ENCODE data around the gene PPCDC.

PPCDC gene

GRCh38 chr15:75045332-75046015 lies 22.1 kb downstream of the PPCDC start:
- DNase-seq = no peak

DNA sequence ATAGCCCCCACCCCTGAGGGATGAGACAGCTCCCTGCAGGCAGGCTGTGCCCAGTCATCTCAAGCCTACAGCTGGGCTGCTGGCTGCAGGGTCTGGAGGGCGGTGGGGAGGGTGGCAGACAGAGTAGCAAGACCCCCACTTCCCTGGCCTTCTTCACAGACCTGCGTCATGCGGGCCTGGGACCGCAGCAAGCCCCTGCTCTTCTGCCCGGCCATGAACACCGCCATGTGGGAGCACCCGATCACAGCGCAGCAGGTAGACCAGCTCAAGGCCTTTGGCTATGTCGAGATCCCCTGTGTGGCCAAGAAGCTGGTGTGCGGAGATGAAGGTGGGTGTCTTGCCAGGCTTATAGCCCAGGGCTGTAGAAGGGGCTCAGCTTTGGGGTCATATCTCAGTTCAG lies 25.0 kb downstream of the PPCDC start:
- DNase-seq = no peak

GRCh38 chr15:75049392-75049791 lies 26.0 kb downstream of the PPCDC start:
- no peak for DNase-seq

DNA sequence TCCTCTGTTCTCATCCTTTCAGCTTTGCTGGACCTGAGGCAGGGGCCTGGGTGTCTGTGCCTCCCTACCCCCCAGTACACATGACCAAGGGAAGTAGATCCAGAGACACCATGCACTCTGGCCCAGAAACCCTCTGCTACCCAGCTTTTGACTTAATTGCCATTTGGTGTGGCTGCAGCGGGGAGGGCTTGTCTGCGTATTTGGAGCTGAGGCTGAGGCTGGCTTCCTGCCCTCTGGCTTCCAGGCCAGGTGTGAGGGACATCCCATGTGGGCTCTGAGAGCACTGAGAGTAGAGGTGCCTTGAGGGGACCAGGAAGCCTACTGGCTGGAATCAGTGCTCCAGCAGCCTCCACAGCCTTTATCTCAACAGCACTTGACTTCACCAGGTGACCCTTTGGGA lies 26.9 kb downstream of the PPCDC start:
- no peak for DNase-seq

GRCh38 chr15:75051191-75051608 lies 27.8 kb downstream of the PPCDC start:
- DNase-seq = no peak

DNA sequence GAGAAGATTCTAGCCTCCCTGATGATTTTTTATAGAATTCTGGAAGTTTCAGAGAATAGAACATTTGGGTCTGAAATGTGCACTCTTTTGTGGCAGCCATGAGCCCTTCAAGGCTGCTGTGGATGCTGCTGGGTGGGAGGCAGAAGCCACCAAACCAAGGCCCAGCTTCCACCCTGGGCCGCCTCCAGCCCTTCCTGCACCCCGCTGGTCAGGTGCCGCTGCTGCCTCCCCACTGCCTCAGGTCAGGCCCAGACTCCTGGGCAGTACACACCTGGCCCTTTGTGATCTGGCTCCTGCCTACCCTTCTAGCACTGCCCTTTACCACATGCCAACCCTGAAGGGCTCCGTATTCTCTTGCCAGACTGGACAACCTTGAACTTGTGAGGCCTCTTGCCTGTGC lies 28.3 kb downstream of the PPCDC start:
- no peak for DNase-seq

DNA sequence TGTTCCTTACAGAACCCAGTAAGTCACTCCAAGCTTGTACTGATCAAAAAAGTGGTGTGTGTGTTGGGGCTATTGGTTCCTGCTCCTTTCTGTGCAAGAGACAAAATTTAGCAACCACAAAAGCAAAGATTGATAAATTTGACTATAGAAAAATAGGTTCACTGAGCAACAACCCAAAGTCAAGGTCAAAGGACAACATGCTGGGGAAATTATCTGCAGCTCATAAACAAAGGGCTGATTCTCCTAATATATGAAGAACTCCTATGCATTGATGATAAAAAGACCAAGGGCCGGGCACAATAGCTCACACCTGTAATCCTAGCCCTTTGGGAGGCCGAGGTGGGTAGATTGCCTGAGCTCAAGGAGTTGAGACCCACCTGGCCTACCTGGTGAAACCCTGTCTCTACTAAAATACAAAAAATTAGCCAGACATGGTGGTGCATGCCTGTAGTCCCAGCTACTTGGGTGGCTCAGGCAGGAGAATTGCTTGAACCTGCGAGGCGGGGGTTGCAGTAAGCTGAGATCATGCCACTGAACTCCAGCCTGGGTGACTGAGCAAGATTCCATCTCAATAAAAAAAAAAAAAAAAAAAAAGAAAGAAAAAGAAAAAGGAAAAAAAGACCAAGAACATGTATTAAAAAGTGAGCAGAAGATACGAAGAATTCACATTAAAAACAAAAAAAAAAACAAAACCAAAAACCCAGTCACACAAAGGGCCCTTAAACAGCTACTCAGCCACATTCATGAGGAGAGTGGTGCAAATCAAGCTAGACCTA lies 29.8 kb downstream of the PPCDC start:
- no peak for DNase-seq

DNA sequence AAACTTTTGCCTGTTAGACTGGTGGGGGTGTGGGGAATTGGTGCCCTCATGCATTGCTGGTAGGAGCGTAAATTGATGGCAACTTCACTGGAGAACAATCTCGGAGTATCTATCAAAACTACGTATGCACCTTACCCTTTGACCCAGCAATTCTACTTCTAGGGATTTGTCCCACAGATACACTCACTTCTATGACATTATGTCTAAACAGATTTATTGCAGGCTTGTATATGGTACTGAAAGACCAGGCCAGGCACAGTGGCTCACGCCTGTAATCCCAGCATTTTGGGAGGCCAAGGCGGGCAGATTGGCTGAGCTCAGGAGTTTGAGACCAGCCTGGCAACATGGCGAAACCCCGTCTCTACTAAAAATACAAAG lies 30.3 kb downstream of the PPCDC start:
- DNase-seq = no peak

- DNase-seq = no peak
Measured at GRCh38 chr15:75054172-75054897, 30.9 kb downstream of the PPCDC start.

GRCh38 chr15:75056036-75056435 lies 32.6 kb downstream of the PPCDC start:
- DNase-seq = no peak

DNA sequence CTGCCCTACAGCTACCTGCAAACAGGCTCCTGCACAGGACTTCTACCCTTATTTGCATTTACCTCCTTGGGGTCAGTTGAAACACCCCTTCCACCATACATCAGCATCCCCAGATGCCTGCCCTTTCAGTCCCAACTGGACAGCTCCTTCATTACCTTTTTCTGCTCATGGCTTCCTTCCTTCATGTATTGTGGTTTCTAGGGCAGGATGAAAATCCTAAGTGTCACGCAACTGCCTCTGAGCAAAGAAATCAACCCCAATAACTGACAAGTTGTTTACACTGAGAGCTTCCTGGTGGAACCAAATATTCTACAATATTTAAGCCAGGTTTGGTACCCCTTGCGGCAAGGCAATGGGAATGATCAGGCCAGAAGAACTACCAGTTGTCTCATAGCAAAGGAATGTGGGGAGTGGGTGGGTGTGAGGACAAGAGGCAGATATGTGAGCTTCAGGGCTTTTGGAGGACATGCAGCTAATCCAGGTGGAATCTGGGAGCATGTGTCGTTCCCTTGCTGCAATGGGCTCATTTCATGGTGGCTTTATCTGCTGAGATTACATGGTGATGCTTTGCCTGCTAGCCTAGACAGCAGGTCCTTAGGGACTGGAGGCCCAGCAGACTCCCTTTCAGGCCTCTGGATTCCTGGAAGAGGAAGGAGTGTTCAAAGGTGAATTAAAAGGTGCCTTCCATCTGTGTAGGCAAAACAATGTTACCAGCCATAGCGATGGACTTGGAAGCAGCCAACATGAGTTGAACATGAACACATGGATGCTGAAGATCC lies 34.9 kb downstream of the PPCDC start:
- DNase-seq = no peak

- DNase-seq = no peak
Measured at GRCh38 chr15:75059607-75060006, 36.2 kb downstream of the PPCDC start.

DNA sequence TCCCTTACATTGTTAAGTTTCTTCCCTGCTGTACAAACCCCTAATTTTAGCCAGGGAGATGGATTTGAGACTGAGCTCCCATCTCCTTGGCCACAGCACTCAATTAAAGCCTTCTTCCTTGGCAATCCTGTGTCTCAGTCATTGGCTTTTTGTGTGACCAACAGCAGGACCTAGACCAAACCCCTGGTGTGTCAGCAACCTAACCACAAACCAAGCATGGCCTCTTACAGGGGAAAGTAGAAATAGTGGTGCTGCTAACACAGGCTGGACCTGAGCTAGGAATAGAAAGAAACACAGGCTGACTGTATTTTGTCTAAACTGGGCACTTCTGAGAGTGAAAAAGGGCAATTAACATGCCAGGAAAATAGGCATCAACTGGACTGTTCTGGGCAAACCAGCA lies 37.9 kb downstream of the PPCDC start:
- DNase-seq = no peak

DNA sequence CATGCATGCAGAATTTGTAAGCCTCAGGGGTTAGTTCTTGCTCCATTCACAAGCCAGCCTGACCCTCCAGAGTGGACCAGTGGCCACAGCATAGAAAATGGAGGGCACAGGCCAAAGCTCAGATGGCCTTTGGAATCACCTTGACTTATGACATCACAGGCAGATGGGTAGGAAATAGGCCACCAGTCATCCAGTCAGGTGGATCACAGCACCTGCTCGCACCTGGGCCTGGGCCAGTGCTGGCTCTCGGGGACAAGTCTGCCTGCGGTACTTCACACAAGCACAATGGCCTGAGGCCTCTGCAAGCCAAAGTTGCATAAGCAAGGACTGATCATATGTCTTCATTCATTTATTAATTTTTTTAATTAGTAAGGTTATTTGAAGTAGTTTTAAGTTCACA lies 39.3 kb downstream of the PPCDC start:
- no peak for DNase-seq

DNA sequence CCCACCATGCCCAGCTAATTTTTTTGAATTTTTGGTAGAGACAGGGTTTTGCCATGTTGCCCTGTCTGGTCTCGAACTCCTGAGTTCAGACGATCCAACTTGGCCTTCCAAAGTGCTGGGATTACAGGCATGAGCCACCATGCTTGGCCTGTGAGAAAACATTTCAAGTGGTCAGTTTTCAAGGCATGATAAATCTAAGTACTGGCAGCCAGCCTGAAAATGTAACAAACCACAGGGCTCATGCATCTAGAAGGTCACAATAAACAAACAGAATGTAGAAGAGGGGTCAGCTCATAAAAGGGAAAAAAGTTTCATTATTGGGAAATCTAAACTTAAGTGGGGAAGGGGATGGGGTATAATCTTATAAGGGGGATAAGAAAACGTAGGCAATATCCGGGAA lies 39.9 kb downstream of the PPCDC start:
- no peak for DNase-seq

- DNase-seq = no peak
Measured at GRCh38 chr15:75063889-75064288, 40.5 kb downstream of the PPCDC start.

GRCh38 chr15:75064846-75065245 lies 41.5 kb downstream of the PPCDC start:
- no peak for DNase-seq

- no peak for DNase-seq
Measured at GRCh38 chr15:75065467-75065850, 42.1 kb downstream of the PPCDC start.

DNA sequence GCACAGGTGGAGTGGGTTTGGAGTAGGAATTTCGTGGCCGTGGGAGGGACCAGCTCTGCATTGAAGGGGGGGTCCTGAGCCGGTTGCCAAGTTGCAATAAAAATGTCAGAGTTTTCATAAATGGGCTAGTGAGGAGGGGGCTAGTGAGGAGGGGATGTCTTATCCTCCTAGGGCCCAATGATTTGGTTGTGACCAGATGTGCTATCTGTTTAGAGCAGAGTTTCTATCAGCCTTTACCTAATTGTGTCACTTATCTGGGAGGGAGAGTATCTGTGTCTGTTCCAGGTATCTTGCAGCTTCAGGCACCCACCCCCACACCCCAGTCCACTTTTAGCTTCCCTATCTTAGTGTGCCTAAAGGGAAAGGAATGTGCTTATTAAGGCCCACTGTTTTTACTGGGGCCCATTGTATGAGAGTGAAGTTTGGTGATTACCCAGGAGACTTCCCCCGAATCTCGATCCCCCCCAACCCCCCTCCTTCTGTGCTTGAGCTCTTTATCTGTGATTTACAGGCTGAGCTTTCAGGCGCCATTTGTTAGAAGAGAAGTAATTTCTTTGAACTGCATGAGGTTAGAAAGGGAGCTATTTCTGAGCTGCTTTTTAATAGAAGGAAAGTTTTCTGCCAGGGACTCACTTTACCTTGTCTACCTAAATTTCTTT lies 42.6 kb downstream of the PPCDC start:
- DNase-seq = no peak

- DNase-seq = peak; percentile 54
Measured at GRCh38 chr15:75067123-75067830, 43.9 kb downstream of the PPCDC start.

GRCh38 chr15:75068748-75069147 lies 45.4 kb downstream of the PPCDC start:
- no peak for DNase-seq
